ENCODE measurements around the gene PREP. TPM values are rescaled to one million over a fixed set of nuclear protein-coding genes. Genes with fewer than 3 reads are reported as not detected.

The PREP gene
- total and polyA plus RNA-seq, 12 donors: 11.7 to 37.1 (median 17.7) TPM

- Histone ChIP-seq H3K27ac (no peak overlapping the region), H3K36me3 (replicated peaks in 1 of 2) (peaks cover 0 to 5% of the 10 kb centered on the region in 2 donors), H3K4me1 (replicated peaks in 1 of 2) (no peaks in the 10 kb centered on the region), H3K9me3 (replicated peaks in 1 of 3) (peaks cover 0 to 4% (median 0%) of the 10 kb centered on the region in 3 donors), H3K4me3 (no peak overlapping the region), H3K27me3 (no peaks in the 10 kb centered on the region)
- intact Hi-C loops (cut with DNase I): no loop called here
- WGBS, 4 donors: 50 to 80% (median 67%) methylated on average over 1 of the region's 1 CpG
- no peak for DNase-seq
- TF ChIP-seq CTCF (IDR thresholded peaks at IDR 0.05) (peak in 2 of 6 experiments; percentile 14 to 37), POLR2A (IDR thresholded peaks at IDR 0.05) (no peak)
These were observed 39.7 kb downstream of the PREP start for GRCh38 chr6:105363100-105363754.

GRCh38 chr6:105359419-105360370 lies 43.2 kb downstream of the PREP start:
- 92 to 96% (median 95%) methylated on average over 10 of the region's 10 CpGs for WGBS, 4 donors
- Histone ChIP-seq H3K27ac (no peak overlapping the region), H3K9me3 (replicated peaks in 1 of 3) (peaks cover 0 to 4% (median 0%) of the 10 kb centered on the region in 3 donors), H3K4me1 (replicated peaks in 1 of 2) (no peaks in the 10 kb centered on the region), H3K4me3 (no peak overlapping the region), H3K36me3 (replicated peaks in 1 of 2) (no peaks in the 10 kb centered on the region), H3K27me3 (no peaks in the 10 kb centered on the region)
- no peak for DNase-seq
- intact Hi-C loops (cut with DNase I): no loop called here
- TF ChIP-seq CTCF (IDR thresholded peaks at IDR 0.05) (no peak), POLR2A (IDR thresholded peaks at IDR 0.05) (no peak)

- intact Hi-C loops (cut with DNase I): no loop called here
- Histone ChIP-seq H3K4me1 (replicated peaks in 1 of 2) (no peaks in the 10 kb centered on the region), H3K27ac (no peak overlapping the region), H3K27me3 (no peaks in the 10 kb centered on the region), H3K4me3 (no peak overlapping the region), H3K9me3 (replicated peaks in 1 of 3) (peaks cover 0 to 4% (median 0%) of the 10 kb centered on the region in 3 donors), H3K36me3 (replicated peaks in 1 of 2) (peaks cover 0 to 7% of the 10 kb centered on the region in 2 donors)
- WGBS, 4 donors: 95 to 100% (median 97%) methylated on average over 1 of the region's 1 CpG
- no peak for DNase-seq
- TF ChIP-seq CTCF (IDR thresholded peaks at IDR 0.05) (no peak), POLR2A (IDR thresholded peaks at IDR 0.05) (no peak)
These were observed 45.7 kb downstream of the PREP start for GRCh38 chr6:105357165-105357564.

GRCh38 chr6:105352037-105352617 lies 50.8 kb downstream of the PREP start:
- Histone ChIP-seq H3K36me3 (replicated peaks in 1 of 2) (peaks cover 0 to 19% of the 10 kb centered on the region in 2 donors), H3K27ac (no peak overlapping the region), H3K4me1 (replicated peaks in 1 of 2) (no peaks in the 10 kb centered on the region), H3K9me3 (replicated peaks in 1 of 3) (no peaks in the 10 kb centered on the region), H3K27me3 (no peaks in the 10 kb centered on the region), H3K4me3 (no peak overlapping the region)
- no peak for DNase-seq
- 92 to 99% (median 94%) methylated on average over 4 of the region's 4 CpGs for WGBS, 4 donors
- TF ChIP-seq POLR2A (IDR thresholded peaks at IDR 0.05) (no peak), CTCF (IDR thresholded peaks at IDR 0.05) (no peak)
- intact Hi-C loops (cut with DNase I): no loop called here
